ENCODE measurements around the gene WNK2.

WNK2 gene

GRCh38 chr9:93238953-93239925 lies 55.3 kb downstream of the WNK2 start:
- H3K4me3 ChIP-seq (ENCODE audit: low read depth, low read length): no peak overlapping the region
- TF ChIP-seq CTCF (IDR thresholded peaks at IDR 0.05; ENCODE audit: low read depth, low read length, missing control alignments): no peak
- no peak for DNase-seq (ENCODE audit: low read depth)

DNA sequence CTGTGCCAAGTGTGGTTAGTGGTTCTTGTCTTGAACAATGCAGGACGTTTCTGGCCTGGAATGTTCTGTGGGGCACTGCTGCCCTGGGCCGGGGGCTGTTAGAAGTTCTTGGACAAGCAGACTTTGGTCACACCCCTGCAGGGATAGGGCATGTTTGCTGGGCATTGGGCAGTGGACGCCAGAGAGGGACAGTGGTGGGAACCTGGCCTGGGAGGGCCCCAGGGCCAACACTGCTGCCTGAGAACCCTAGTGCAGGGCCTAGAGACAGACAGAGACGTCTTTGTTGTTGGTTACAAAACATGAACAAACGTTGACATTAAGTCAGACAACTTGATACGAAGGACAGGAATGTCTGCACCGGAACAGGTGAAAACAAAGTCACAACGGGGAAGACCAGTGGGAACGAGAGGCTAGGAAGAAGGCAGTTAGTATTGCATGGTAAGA lies 57.0 kb downstream of the WNK2 start:
- no peak for DNase-seq (ENCODE audit: low read depth)
- H3K4me3 ChIP-seq (ENCODE audit: low read depth, low read length): no peak overlapping the region
- no peak for TF ChIP-seq CTCF (IDR thresholded peaks at IDR 0.05; ENCODE audit: low read depth, low read length, missing control alignments)

DNA sequence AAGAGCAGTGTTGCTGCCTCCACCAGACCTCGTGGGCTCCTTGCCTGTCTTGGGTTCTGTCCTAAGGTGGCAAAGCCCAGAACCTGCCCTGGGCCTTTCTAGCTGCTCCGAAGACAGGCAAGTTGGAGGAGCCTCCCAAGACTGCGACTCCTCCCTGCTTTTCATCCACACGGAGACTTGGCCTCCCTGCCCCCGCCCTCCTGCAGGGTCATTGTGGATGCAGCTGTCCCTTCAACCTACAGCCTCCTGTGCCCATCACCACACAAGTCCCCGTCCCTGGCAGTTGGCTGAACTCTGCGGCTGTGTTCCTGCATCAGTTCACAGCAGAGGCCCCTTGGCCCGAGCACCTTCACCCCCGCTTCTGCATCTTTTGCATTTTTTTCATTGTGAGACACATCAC lies 59.2 kb downstream of the WNK2 start:
- no peak for DNase-seq (ENCODE audit: low read depth)
- no peak for TF ChIP-seq CTCF (IDR thresholded peaks at IDR 0.05; ENCODE audit: low read depth, low read length, missing control alignments)
- H3K4me3 ChIP-seq (ENCODE audit: low read depth, low read length): no peak overlapping the region

DNA sequence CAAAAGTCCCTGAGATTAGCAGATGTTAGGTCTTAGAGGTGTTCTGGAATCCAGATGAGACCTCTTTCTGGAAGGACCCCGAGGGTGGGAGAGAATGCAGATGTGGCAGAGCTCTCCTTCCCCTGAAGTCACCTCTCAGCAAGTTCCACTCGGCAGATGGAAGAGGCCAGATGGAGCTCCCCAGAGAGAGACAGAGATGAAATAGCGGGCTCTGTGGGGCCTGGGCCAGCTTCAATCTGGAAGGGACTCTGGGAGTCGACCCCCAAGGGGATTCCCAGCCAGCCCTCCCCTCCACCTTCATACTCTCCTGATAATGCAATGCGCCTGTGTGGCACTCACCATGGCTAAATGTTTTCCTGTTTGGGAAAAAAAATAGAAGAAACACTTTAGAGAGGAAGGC lies 60.2 kb downstream of the WNK2 start:
- no peak for DNase-seq (ENCODE audit: low read depth)
- no peak overlapping the region for H3K4me3 ChIP-seq (ENCODE audit: low read depth, low read length)

DNA sequence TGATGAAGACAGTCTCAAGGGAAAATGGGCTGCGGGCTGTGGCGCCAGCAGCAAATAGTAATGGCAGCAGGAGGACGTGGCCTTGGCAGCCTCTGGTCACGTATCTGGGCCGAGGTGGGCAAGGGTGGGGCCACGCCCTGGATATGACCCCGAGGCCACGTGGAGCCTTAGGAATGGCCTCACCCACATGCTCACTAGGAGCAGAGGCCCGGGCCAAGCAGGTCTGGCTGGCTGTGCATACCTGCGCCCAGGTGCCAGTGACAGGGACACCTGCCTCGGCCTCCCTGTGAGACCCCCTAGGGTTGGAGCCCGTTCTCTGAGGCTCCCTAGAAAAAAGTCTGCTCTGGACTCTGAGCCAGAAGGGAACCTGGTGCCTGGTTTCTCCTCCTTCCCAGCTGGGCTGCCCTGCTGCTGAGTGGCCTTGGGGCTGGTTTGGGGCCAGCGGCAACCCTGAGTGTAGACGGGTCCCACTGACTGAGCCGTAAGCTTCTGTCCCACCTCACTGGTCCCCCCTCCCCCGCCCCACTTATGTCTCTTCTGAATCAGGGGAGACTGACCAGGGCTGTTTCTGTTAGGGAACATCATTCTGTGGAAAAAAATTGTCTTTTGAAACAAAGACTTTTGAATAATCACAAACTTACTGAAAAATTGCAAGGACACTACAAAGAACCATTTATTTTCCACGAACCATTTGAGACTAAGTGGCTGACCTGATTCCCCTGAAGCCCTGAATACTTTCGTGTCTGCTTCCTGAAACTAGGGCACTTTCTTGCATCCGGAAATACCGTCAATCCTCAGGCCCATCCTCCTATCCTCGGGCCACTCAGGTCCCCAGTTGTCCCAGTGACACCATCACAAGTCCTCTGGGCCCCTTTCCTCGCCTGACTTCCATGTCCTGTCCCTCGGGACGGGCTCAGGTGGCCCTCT lies 60.8 kb downstream of the WNK2 start:
- no peak for TF ChIP-seq CTCF (IDR thresholded peaks at IDR 0.05; ENCODE audit: low read depth, low read length, missing control alignments)
- no peak for DNase-seq (ENCODE audit: low read depth)

More for the DNA sequence above, 60.2 kb downstream of the WNK2 start:
- no peak for TF ChIP-seq CTCF (IDR thresholded peaks at IDR 0.05; ENCODE audit: low read depth, low read length, missing control alignments)

GRCh38 chr9:93245437-93245970 lies 61.6 kb downstream of the WNK2 start:
- no peak for TF ChIP-seq CTCF (IDR thresholded peaks at IDR 0.05; ENCODE audit: low read depth, low read length, missing control alignments)

More for the DNA sequence above, 60.8 kb downstream of the WNK2 start:
- no peak overlapping the region for H3K4me3 ChIP-seq (ENCODE audit: low read depth, low read length)

More at GRCh38 chr9:93245437-93245970, 61.6 kb downstream of the WNK2 start:
- H3K4me3 ChIP-seq (ENCODE audit: low read depth, low read length): no peak overlapping the region
- no peak for DNase-seq (ENCODE audit: low read depth)

Measured in GM12864 (cell line).